Mammary epithelial cell (primary cell): ENCODE results near the gene GRK1.

Source experiments
- CTCF ChIP-seq, 2 donors: IDR thresholded peaks in 1 of 2; conservative IDR thresholded peaks in 1 of 2; 2 replicates each; pipeline ENCODE4 v1.5.1; 2011 to 2012; ENCODE audit warnings: inconsistent platforms in 2 of 2, low read length in 2 of 2, mild to moderate bottlenecking in 2 of 2, control low read depth in 1 of 2, low read depth in 1 of 2; ENCODE audit not compliant: insufficient read depth in 1 of 2; ENCODE audit errors: extremely low read depth in 1 of 2
- EZH2 ChIP-seq: IDR thresholded peaks from 2 replicates; pipeline ENCODE4 v1.6.1; 2012; ENCODE audit warnings: low read length, inconsistent platforms, borderline replicate concordance

GRCh38 chr13:113648216-113648610 lies 18.8 kb upstream of the GRK1 start:
- TF ChIP-seq CTCF (conservative IDR thresholded peaks at IDR 0.05 in 1 of 2, IDR thresholded peaks at IDR 0.05 in 1 of 2; ENCODE audit: extremely low read depth in 1 of 2, insufficient read depth in 1 of 2, low read depth in 1 of 2, low read length in 2 of 2) (no peak), EZH2 (no peak)
